Breast epithelium (tissue), 4 donors: Measurements from ENCODE around the gene MKRN2. TPM values are rescaled to one million over a fixed set of nuclear protein-coding genes. Genes with fewer than 3 reads are reported as not detected.

Experiments
- DNase-seq, 2 donors: peaks; one replicate each; pipeline ENCODE4 v3.0.0-alpha.2; 2019; ENCODE audit warnings: low spot score in 2 of 2
- H3K27ac ChIP-seq, 2 donors: fragments of 200-600 bp; sonication (generic) in 1 of 2; one replicate each; pipeline ENCODE4 v1.5.1; 2016 to 2019; ENCODE audit warnings: mild to moderate bottlenecking in 1 of 2
- H3K27me3 ChIP-seq, 2 donors: fragments of 200-600 bp; sonication (generic) in 1 of 2; one replicate each; pipeline versions ENCODE4 v1.5.1 to v1.6.0; 2017 to 2019; ENCODE audit warnings: control low read depth in 1 of 2, mild to moderate bottlenecking in 1 of 2
- H3K36me3 ChIP-seq: fragments of 200-600 bp; one replicate; pipeline ENCODE4 v1.5.1; 2019
- H3K4me1 ChIP-seq, 2 donors: fragments of 200-600 bp; sonication (generic); one replicate each; pipeline ENCODE4 v1.5.1; 2016 to 2019; ENCODE audit warnings: control low read depth in 1 of 2
- H3K4me3 ChIP-seq, 3 donors: fragments of 200-600 bp; sonication (generic); 1 replicate in 2 of 3; 2 replicates in 1 of 3; pipeline ENCODE4 v1.5.1; 2016 to 2019; ENCODE audit warnings: mild to moderate bottlenecking in 3 of 3, moderate library complexity in 2 of 3
- H3K9me3 ChIP-seq, 2 donors: fragments of 200-600 bp; sonication (generic) in 1 of 2; one replicate each; pipeline ENCODE4 v1.5.1; 2016 to 2019; ENCODE audit warnings: control low read depth in 1 of 2
- POLR2A ChIP-seq: fragments of 450-650 bp; IDR thresholded peaks from one replicate; pipeline ENCODE4 v1.6.1; 2016; ENCODE audit warnings: antibody characterized with exemption, mild to moderate bottlenecking, moderate library complexity
- POLR2AphosphoS5 ChIP-seq, 3 donors: sonication (generic); formaldehyde crosslinking; IDR thresholded peaks; one replicate each; pipeline ENCODE4 v1.6.1; 2017; ENCODE audit warnings: antibody characterized with exemption in 3 of 3
- intact Hi-C: fragments of 100-400 bp; cut with DNase I; formaldehyde crosslinking; loops from one replicate; pipeline ENCODE4 v1.15.1; 2023; ENCODE audit warnings: low total_unique reads
- total RNA-seq, 3 donors: library from RNA; depleted of rRNA; stranded (reverse); fragments of >200 nt; gene quantifications; one replicate each; pipeline ENCODE4 v1.1.0, GENCODE V29; 2016
- TF ChIP-seq, protein P1 (sequence below), 3 donors: fragments of 450-650 bp; IDR thresholded peaks; one replicate each; pipeline ENCODE4 v1.5.1; 2016 to 2017; ENCODE audit warnings: antibody characterized with exemption in 3 of 3, mild to moderate bottlenecking in 3 of 3, moderate library complexity in 3 of 3

MKRN2 gene, protein sequence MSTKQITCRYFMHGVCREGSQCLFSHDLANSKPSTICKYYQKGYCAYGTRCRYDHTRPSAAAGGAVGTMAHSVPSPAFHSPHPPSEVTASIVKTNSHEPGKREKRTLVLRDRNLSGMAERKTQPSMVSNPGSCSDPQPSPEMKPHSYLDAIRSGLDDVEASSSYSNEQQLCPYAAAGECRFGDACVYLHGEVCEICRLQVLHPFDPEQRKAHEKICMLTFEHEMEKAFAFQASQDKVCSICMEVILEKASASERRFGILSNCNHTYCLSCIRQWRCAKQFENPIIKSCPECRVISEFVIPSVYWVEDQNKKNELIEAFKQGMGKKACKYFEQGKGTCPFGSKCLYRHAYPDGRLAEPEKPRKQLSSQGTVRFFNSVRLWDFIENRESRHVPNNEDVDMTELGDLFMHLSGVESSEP
- 10 to 100 TPM; 34.7 to 37.3 (median 36.1) TPM for total RNA-seq

GRCh38 chr3:12556690-12557472 is at the start of gene MKRN2:
Gene MKRN2, plus strand, starts transcription at chr3:12557087. Its CDS starts 64 bp downstream, at chr3:12557151.
- peaks cover 0 to 16% of the 10 kb centered on the region in 2 donors for H3K27me3 ChIP-seq
- DNase-seq = peak; percentile 82 to 88
- H3K4me1 ChIP-seq = peaks cover 0 to 7% of the 10 kb centered on the region in 2 donors
- peak within 1 kb of the TSS; percentile 91 to 93 for H3K27ac ChIP-seq
- H3K36me3 ChIP-seq = no peaks in the 10 kb centered on the region
- H3K9me3 ChIP-seq = no peaks in the 10 kb centered on the region
- TF ChIP-seq POLR2A (peak; percentile 68), POLR2AphosphoS5 (IDR thresholded peaks at IDR 0.05) (peak; percentile 95 to 97 (median 96))
- TF ChIP-seq, protein P1, sequence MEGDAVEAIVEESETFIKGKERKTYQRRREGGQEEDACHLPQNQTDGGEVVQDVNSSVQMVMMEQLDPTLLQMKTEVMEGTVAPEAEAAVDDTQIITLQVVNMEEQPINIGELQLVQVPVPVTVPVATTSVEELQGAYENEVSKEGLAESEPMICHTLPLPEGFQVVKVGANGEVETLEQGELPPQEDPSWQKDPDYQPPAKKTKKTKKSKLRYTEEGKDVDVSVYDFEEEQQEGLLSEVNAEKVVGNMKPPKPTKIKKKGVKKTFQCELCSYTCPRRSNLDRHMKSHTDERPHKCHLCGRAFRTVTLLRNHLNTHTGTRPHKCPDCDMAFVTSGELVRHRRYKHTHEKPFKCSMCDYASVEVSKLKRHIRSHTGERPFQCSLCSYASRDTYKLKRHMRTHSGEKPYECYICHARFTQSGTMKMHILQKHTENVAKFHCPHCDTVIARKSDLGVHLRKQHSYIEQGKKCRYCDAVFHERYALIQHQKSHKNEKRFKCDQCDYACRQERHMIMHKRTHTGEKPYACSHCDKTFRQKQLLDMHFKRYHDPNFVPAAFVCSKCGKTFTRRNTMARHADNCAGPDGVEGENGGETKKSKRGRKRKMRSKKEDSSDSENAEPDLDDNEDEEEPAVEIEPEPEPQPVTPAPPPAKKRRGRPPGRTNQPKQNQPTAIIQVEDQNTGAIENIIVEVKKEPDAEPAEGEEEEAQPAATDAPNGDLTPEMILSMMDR (IDR thresholded peaks at IDR 0.05) = no peak
- intact Hi-C loops = loop anchor here (5.0 kb wide), 1 partner anchor 280 kb away; no protein-coding TSS in a partner anchor
- peak within 1 kb of the TSS; percentile 77 to 84 (median 77) for H3K4me3 ChIP-seq

DNA sequence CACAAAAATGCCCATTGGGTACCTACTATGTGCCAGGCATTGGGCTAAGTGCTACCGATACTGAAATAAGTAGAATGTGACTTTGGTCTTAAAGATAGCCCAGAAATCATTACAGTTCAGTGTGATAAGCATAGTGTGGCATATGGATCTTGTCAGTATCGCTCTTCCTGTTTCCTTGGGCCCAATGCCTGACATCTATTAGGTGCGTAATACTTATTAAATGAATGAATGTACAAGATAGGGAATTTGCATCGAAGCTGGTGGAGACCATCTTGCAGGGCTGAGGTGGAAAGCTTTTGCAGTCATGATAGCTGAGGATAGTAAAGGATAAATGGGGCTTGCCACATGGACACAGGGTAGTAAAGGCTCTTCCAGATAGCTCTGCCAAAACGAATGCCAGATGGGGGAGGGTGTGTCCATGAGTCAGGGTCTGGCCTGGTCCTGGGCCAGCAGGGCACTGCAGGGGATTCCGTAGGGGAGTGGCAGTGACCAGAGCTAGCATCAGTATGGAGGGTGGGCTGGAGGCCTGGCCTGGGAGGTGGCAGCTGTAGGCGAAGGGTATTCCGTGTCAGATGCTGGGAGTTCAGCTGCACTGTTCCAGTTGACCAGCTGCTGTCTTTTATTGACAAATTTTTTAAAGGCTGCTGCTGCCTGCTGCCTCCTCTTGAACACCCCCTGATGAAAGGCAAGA is 49.2 kb upstream of the MKRN2 start:
- intact Hi-C loops = no loop called here
- Histone ChIP-seq H3K9me3 (no peaks in the 10 kb centered on the region), H3K36me3 (no peaks in the 10 kb centered on the region), H3K4me1 (no peaks in the 10 kb centered on the region), H3K27me3 (no peaks in the 10 kb centered on the region), H3K27ac (peak overlapping the region; percentile 43 to 82), H3K4me3 (no peak overlapping the region)
- DNase-seq = no peak
- TF ChIP-seq POLR2A (no peak), POLR2AphosphoS5 (IDR thresholded peaks at IDR 0.05) (no peak)
- TF ChIP-seq, protein P1 (IDR thresholded peaks at IDR 0.05) = no peak

DNA sequence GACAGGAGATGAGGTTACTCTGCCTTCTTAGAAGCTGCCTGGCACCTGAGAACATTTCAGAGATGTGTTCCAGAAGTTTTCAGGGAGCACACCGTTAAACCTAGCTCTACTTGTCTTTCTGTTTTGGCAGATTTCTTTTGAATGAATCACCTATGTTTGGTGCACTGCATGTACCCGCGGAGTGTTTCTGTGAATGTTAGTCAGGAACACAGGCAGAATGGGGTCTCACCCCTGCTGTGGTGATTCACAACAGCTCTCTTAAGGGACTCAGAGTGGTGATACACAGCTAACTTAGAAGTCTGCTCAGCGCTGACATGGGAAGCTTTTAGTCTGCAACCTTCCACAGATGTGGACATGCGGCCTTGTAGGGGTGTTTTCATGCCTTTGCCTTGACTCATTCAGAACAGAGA is 48.6 kb upstream of the MKRN2 start:
- Histone ChIP-seq H3K9me3 (no peaks in the 10 kb centered on the region), H3K4me1 (no peaks in the 10 kb centered on the region), H3K4me3 (no peak overlapping the region), H3K36me3 (no peaks in the 10 kb centered on the region), H3K27ac (peak overlapping the region; percentile 43 to 82), H3K27me3 (no peaks in the 10 kb centered on the region)
- no peak for DNase-seq
- intact Hi-C loops = no loop called here
- TF ChIP-seq POLR2AphosphoS5 (IDR thresholded peaks at IDR 0.05) = peak in 1 of 3 donors; percentile 19
- TF ChIP-seq, protein P1 (IDR thresholded peaks at IDR 0.05) = no peak
- TF ChIP-seq POLR2A = no peak

DNA sequence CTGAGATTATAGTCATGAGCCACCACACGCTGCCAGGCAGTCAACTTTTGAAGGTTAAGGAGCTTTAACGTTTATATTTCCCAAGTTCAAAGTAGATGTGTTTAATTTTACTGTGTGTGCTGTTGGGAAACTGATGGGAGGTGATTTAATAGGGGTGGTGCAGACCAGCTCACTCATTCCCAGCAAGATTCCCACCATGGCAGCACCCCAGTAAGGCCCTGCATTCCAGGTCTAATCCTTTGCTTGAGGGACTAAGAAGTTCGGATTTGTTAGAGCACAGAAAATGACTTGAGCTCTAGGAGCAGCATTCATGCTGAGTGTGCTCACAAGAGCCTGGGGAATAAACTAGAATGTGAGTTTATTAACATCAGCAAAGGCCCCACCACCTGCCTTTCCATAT is 47.4 kb upstream of the MKRN2 start:
- Histone ChIP-seq H3K27ac (peak overlapping the region in 1 of 2 donors; percentile 54), H3K9me3 (no peaks in the 10 kb centered on the region), H3K36me3 (no peaks in the 10 kb centered on the region), H3K27me3 (no peaks in the 10 kb centered on the region), H3K4me3 (no peak overlapping the region), H3K4me1 (no peaks in the 10 kb centered on the region)
- DNase-seq = no peak
- TF ChIP-seq POLR2AphosphoS5 (IDR thresholded peaks at IDR 0.05) (no peak), POLR2A (no peak)
- TF ChIP-seq, protein P1 (IDR thresholded peaks at IDR 0.05) = no peak
- intact Hi-C loops = no loop called here
